MM.1S (cell line): ENCODE results near the gene TLR4.

Experiments used
- EZH2 ChIP-seq: fragments of 300-600 bp; sonication (generic); optimal IDR thresholded peaks from 2 replicates; pipeline ENCODE3; 2017; ENCODE audit warnings: low read depth, mild to moderate bottlenecking, antibody characterized with exemption, low read length, mixed read lengths
- EZH2phosphoT487 ChIP-seq: fragments of 300-600 bp; sonication (generic); IDR thresholded peaks from 2 replicates; pipeline ENCODE4 v1.6.1; 2018; ENCODE audit warnings: antibody characterized with exemption, low read length
- TF ChIP-seq, protein P1 (sequence below): fragments of 300-600 bp; sonication (generic); IDR thresholded peaks from 2 replicates; pipeline ENCODE4 v1.5.1; 2016; ENCODE audit warnings: antibody characterized with exemption, low read length, mixed read lengths

DNA sequence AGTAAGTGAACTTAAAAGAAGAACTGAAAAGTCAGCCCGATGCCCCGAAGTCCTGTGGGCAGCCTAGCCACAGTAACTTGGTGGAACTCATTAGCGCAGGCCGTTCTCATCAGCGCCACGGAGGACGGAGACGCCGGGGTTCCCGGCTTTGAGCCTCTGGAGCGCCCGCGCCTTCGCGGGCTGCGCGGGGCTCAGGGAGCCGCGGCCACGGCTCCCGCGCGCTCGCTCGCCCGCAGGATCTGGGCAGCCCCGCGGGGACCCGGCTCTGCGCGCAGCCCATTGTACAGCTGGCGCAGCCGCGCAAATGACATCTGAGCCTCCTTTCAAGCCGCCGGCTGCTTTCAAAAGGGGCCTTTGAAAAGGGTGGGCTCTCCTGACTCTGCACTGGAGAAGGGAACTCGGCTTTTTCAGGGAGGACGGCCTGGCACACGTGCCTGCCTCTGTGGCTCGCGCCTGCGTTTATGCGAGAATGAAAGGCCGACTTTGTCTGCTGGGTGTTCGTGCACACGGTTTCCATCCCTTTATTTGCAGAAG is 40.7 kb downstream of the TLR4 start:
- TF ChIP-seq, protein P1, sequence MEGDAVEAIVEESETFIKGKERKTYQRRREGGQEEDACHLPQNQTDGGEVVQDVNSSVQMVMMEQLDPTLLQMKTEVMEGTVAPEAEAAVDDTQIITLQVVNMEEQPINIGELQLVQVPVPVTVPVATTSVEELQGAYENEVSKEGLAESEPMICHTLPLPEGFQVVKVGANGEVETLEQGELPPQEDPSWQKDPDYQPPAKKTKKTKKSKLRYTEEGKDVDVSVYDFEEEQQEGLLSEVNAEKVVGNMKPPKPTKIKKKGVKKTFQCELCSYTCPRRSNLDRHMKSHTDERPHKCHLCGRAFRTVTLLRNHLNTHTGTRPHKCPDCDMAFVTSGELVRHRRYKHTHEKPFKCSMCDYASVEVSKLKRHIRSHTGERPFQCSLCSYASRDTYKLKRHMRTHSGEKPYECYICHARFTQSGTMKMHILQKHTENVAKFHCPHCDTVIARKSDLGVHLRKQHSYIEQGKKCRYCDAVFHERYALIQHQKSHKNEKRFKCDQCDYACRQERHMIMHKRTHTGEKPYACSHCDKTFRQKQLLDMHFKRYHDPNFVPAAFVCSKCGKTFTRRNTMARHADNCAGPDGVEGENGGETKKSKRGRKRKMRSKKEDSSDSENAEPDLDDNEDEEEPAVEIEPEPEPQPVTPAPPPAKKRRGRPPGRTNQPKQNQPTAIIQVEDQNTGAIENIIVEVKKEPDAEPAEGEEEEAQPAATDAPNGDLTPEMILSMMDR: no peak
- TF ChIP-seq EZH2phosphoT487 (no peak), EZH2 (no peak)
